Measurements from ENCODE around the gene CASD1.

The CASD1 gene

GRCh38 chr7:94509264-94509886 is at the start of gene CASD1:
Gene CASD1, plus strand, starts transcription at chr7:94509809. Its CDS starts 276 bp downstream, at chr7:94510085.
- peak; percentile 35 for DNase-seq (ENCODE audit: low read depth)

GRCh38 chr7:94466516-94466915 is 43.1 kb upstream of the CASD1 start:
- no peak for DNase-seq (ENCODE audit: low read depth)

DNA sequence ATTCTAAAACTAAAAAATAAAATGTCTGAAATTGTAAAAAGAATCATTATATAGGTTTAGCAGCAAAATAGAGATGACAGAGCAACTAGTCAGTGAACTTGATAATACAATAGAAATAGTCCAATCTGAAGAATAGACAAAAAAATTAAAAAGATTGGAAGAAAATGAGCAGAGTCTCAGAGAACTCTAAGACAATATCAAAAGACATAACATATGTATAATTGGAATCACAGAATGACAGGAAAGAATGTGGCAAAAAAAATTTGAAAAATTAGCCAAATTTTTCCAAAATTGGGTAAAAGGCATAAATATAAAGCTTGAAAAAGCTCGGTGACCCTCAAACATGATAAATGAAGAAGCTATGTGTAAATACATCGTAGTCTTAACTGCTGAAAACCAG is 38.0 kb upstream of the CASD1 start:
- DNase-seq (ENCODE audit: low read depth), result no peak

DNA sequence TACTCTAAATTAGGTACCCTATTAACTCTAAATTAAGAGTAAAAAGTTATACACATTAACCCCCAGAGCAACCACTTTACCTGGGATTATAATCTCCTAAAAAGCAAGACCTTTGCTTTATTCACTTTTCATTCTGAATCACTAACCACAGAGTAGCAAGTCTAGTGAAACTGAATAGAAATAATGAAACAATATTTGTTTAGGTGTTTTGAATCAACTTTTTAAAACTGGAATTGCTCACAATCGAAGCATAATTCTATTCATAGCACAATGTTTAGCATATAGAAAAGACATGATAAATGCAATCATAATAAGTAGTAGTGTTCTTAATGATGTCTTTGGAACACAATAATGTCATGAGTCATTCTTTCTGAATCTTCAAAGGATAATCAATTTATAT is 37.0 kb upstream of the CASD1 start:
- no peak for DNase-seq (ENCODE audit: low read depth)

GRCh38 chr7:94476251-94476840 is 33.3 kb upstream of the CASD1 start:
- no peak for DNase-seq (ENCODE audit: low read depth)

- DNase-seq (ENCODE audit: low read depth), result no peak
Measured at GRCh38 chr7:94477878-94478277, 31.7 kb upstream of the CASD1 start.

- no peak for DNase-seq (ENCODE audit: low read depth)
Measured at GRCh38 chr7:94478648-94479214, 30.9 kb upstream of the CASD1 start.

DNA sequence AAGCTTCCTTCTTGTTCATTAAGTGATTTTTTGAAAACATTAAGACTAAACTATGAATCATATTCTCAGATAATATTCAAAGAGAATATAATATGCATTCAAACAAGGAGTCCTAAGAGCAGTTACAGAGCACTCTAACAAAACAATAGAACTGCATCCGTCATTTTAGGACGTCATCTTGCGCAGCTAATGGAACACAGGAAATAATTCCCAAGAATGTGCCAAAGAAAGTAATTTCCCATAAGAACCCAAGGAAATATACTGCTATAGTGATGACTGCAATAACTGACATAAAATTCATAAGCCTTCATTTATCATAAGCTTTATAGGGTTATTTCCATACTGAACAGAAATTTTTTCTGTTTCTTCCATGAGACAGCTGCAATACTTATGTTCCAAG is 28.3 kb upstream of the CASD1 start:
- no peak for DNase-seq (ENCODE audit: low read depth)

- no peak for DNase-seq (ENCODE audit: low read depth)
Measured at GRCh38 chr7:94482796-94483195, 26.8 kb upstream of the CASD1 start.

DNA sequence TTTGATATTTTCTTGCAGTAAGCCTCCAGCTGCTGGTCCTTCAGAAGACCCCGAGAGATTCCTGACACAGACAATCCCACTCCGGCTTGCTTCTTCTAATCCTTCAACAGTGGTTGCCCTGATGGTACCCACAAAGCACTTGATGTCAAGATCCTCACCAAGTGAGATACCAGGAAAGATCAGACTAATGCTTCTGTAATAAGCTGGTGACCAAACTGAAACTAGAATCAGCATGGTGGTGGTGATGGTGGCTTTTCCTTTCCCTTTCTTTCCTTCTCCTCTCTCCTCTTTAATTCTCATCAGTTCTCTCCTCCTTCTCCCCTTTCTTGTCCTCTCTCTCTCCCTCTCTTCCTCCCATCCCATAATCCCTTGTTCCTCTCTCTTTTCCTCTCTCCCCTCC is 25.8 kb upstream of the CASD1 start:
- no peak for DNase-seq (ENCODE audit: low read depth)

GRCh38 chr7:94486216-94486615 is 23.4 kb upstream of the CASD1 start:
- DNase-seq (ENCODE audit: low read depth), result no peak

- no peak for DNase-seq (ENCODE audit: low read depth)
Measured at GRCh38 chr7:94491410-94491809, 18.2 kb upstream of the CASD1 start.

DNA sequence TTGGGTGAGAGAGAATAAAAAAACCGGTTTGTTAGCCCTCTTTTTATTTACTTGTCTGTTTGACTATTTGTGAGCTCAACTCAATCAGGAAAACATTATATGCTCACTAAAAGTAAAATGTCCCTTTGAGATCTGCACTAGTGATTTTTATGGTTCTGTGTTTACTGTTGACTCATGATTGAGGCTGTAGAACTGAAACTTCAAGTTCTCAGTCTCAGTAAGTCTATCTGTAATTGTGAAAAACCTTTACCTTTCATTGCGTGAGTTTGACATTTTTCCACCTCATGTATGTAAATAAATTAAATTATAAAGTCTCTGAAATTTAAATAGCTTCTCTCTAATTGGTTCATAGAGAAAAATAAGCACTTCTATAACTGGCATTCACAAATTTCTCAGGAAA is 17.0 kb upstream of the CASD1 start:
- DNase-seq (ENCODE audit: low read depth), result no peak

DNA sequence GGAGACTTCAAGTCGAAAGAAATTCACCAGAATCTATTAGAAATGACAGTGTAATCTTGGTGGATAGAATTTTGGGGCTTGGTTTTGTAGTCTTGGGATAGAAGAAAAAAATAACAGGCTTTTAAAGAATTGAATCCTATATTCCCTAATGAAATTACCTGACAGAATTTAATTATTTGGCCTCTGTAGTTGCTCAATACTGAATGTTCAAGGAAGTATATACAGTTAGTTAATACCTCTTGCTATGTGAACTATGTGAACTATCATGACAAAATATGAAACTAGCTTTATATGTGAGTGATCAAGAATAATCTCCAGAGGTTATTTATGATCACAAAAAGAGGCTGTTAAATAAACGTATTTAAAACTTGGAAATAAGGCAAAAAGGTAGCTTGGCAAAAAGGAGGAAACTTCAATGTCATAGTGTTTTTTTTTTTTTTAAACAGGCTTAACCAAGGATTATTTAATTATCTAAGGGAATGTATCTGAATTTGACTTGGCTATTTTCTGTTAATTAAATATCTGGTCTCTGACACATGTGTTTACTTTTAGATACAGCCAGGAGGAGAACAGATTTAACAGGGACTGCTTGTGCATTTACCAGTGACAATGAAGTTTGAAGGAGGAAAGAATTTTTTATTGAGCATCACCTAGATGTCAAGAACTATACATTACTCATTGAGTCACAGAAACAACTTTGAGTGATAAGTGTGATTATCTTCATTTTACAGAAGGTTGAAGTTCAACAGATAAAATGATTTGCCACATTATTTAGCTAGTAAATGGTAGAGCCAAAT is 11.5 kb upstream of the CASD1 start:
- no peak for DNase-seq (ENCODE audit: low read depth)

DNA sequence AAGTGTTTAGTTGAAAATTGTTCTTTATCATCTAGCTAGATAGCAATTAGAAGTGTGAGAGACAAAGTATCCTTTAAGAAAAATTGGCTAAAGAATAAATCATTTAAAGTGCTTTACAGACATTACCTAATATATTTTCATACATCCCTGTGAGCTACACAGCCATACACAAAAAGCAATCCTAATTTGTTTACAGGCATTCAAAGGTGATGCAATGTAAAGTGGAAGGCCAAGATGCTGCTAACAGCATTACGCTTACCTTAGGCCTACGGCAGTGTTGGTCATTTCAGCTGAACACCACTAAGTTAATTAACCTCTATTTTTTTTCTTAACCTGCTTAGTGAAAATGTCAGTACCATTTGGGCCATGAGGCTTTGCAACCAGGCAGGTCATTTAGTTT is 10.7 kb upstream of the CASD1 start:
- DNase-seq (ENCODE audit: low read depth), result no peak

DNA sequence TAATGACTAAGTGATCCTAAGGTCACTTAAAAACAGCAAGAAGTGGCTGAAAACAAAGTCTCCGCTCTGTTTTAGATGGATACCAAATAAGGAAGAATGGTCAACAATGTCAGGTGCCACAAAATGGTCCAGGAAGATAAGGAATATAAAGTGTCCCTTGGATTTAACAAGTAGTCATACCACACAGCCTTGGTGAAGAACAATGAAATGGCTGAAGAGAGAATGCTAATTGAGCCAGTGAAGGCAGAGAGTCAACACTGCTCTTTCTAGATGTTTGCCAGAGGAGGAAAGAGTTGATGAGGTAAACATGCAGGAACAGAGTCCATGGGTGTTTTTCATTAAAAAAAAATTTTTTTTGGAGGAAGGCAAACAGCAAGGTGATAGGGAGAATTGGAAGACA is 2.1 kb upstream of the CASD1 start:
- DNase-seq (ENCODE audit: low read depth), result no peak

DNA sequence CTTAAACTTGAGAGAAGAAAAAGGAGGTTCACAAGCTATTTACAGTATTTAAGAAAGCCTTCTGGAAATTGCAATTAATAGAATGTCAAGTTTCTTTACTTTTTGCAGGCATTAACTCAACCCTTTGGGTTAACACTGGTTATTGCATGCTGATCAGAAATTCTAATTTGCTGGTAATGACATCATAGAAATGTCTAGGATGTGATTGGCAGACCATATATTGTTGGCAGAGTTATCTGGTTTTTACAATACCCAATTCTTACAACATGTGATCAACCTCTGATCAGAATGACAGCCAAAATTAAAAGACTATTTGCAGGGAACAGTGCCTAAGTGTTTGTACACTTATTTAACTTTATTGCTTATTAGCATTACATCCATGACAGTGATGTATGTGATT is 1.6 kb upstream of the CASD1 start:
- DNase-seq (ENCODE audit: low read depth), result no peak

DNA sequence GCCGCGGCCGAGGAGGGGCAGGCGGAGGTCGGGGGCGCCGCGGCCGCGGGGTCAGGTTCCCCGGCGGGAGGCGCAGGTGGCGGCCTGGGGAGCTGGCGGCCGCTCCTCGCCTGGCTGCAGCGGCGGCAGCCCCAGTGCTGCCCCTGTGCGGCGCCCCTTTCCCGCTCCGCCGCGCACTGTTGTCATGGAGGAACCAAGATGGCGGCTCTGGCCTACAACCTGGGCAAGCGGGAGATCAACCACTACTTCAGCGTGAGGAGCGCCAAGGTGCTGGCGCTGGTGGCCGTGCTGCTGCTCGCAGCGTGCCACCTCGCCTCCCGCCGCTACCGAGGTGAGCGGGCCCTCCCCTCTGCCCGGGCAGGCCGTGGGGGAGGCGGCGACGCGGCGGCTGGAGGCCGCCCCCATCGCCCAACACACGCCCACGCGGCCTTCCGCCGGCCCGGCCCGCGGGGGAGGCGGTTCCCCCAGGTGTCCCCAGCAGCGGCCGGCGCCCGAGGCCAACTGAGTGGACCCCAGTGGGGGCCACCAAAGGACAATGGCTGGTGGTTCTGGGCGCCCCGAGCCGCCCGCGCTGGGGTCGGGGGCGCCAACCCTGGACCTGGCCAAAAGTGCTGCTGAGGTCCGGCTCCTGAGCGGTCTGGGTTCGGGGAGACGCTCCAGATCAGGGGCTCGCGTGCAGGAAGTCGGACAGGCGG is 425 bp downstream of the CASD1 start:
- DNase-seq (ENCODE audit: low read depth), result peak; percentile 41

DNA sequence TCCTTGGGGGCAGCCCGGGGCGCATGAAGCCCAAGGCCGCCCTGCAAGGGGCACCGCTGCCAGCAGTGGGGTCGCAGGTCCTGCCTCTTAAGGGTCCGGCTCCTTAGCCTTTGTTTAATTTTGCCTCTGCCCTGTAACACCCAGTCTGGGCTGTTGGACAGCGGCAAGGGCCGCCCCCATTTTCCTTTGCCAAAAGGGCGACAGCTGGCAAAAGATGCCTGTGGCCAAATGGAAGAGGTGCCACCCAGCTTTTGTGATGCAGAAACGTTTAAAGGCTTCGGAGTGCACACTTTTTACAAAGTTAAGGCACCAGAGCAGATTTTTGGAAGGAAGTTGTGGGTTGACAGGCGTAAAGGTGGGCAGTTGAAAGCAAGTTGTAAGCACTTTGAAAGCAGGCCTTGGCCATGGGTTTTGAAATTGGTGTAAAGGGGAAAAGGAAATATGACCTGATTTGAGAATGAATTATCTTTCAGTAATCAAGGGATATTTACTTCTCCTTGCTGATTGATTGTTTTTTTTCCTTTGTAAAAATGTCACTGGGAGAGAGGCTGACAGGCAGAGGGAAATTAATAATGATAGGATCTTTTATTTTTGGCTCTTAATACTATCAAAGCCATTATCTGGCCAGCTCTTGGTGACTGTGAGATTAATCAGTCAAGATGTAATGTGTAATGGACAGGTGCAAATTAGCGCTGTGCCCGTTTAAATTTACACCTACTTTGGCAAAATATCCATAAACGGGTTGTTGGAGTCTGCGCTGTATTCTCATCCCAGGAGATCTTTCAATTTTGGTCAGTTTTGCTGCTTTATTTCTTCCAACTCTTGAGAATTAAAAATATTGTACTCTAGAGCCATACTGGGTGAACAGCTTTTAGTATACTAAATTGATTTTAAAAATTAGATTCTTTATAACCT is 1.2 kb downstream of the CASD1 start:
- peak; percentile 4 for DNase-seq (ENCODE audit: low read depth)

GRCh38 chr7:94511718-94512117 is 2.1 kb downstream of the CASD1 start:
- no peak for DNase-seq (ENCODE audit: low read depth)
